Caco-2 (cell line): ENCODE data around the gene MCHR1. TPM values are rescaled to one million over a fixed set of nuclear protein-coding genes. Genes with fewer than 3 reads are reported as not detected.

Experiments used
- BruUV-seq: library from RNA; stranded (reverse); fragments of 400-500 nt; replicated peaks from 2 replicates; lab custom pipeline; 2021; lab: Mats Ljungman, UMichigan
- CTCF ChIA-PET: fragments of 300-600 bp; sonication (Branson Sonifier 250); formaldehyde crosslinking; loops from one replicate; lab custom pipeline; 2022; ENCODE audit warnings: antibody characterized with exemption; lab: Charles Lee
- POLR2A ChIA-PET: fragments of 300-600 bp; sonication (Branson Sonifier 250); formaldehyde crosslinking; loops from one replicate; lab custom pipeline; 2022; ENCODE audit warnings: antibody characterized with exemption; lab: Charles Lee
- DNase-seq, 2 experiments: peaks; one replicate each; pipeline versions ENCODE4 v3.0.0 to v3.0.0-alpha.2; 2020 to 2022
- H3K27me3 ChIP-seq: replicated peaks from 2 replicates; pipeline ENCODE4 v1.6.0; 2011; ENCODE audit warnings: low read length; ENCODE audit not compliant: control insufficient read depth, insufficient read depth
- H3K36me3 ChIP-seq: 2 replicates; pipeline ENCODE4 v1.5.1; 2011; ENCODE audit warnings: low read length; ENCODE audit not compliant: control insufficient read depth, insufficient read depth
- H3K4me1 ChIP-seq: fragments of 250-450 bp; sonication (Bioruptor Pico); 2 replicates; pipeline ENCODE4 v1.5.1; 2020; ENCODE audit warnings: mild to moderate bottlenecking
- H3K4me3 ChIP-seq: 2 replicates; pipeline ENCODE4 v1.5.1; 2011; ENCODE audit warnings: low read depth, mild to moderate bottlenecking, control low read depth, low read length
- H3K9me3 ChIP-seq: fragments of 250-450 bp; sonication (Bioruptor Pico); 2 replicates; pipeline ENCODE4 v1.5.1; 2020; ENCODE audit warnings: mild to moderate bottlenecking, moderate library complexity
- H3K27ac Mint-ChIP-seq: one replicate; pipeline ENCODE4 v1.8.0; 2022; ENCODE audit warnings: mixed read lengths; ENCODE audit not compliant: unreplicated experiment
- H3K27me3 Mint-ChIP-seq: one replicate; pipeline ENCODE4 v1.8.0; 2022; ENCODE audit warnings: mixed read lengths; ENCODE audit not compliant: insufficient read depth, unreplicated experiment
- H3K36me3 Mint-ChIP-seq: one replicate; pipeline ENCODE4 v1.8.0; 2022; ENCODE audit warnings: mild to moderate bottlenecking, mixed read lengths; ENCODE audit not compliant: insufficient read depth, unreplicated experiment
- H3K4me1 Mint-ChIP-seq: one replicate; pipeline ENCODE4 v1.8.0; 2022; ENCODE audit warnings: low read depth, mixed read lengths; ENCODE audit not compliant: unreplicated experiment
- H3K4me3 Mint-ChIP-seq: one replicate; pipeline ENCODE4 v1.8.0; 2022; ENCODE audit warnings: mild to moderate bottlenecking, moderate library complexity, mixed read lengths; ENCODE audit not compliant: unreplicated experiment
- H3K9me3 Mint-ChIP-seq: one replicate; pipeline ENCODE4 v1.8.0; 2022; ENCODE audit warnings: mixed read lengths; ENCODE audit not compliant: unreplicated experiment
- CTCF ChIP-seq, 2 experiments: fragments of 200-600 bp in 1 of 2; IDR thresholded peaks; 1 replicate in 1 of 2; 2 replicates in 1 of 2; pipeline versions ENCODE4 v1.5.1 to v1.8.0; 2011 to 2022; ENCODE audit warnings: antibody characterized with exemption in 1 of 2, control low read depth in 1 of 2, inconsistent platforms in 1 of 2, low read depth in 1 of 2, low read length in 1 of 2, mild to moderate bottlenecking in 1 of 2, moderate library complexity in 1 of 2; ENCODE audit not compliant: insufficient read depth in 1 of 2, severe bottlenecking in 1 of 2, unreplicated experiment in 1 of 2
- intact Hi-C: fragments of 100-400 bp; cut with micrococcal nuclease; formaldehyde crosslinking; loops from one replicate; pipeline ENCODE4 v1.10.0; 2022; ENCODE audit not compliant: unreplicated experiment
- total RNA-seq: library from RNA; stranded (reverse); gene quantifications from 2 replicates; pipeline ENCODE4 v1.2.3, GENCODE V29; 2022

The MCHR1 gene
- total RNA-seq, 1 experiment from 2014 or later: not detected

GRCh38 chr22:40660730-40661129, 18.6 kb upstream of the MCHR1 start:
- no peaks in the 10 kb centered on the region for H3K9me3 ChIP-seq
- Mint-ChIP-seq H3K4me3 (no peak overlapping the region), H3K27me3 (peaks cover 3% of the 10 kb centered on the region), H3K9me3 (no peaks in the 10 kb centered on the region), H3K27ac (no peak overlapping the region), H3K4me1 (no peaks in the 10 kb centered on the region), H3K36me3 (peaks cover 6% of the 10 kb centered on the region)
- no peaks in the 10 kb centered on the region for H3K36me3 ChIP-seq
- H3K27me3 ChIP-seq: no peaks in the 10 kb centered on the region
- no peak overlapping the region for H3K4me3 ChIP-seq
- no peaks in the 10 kb centered on the region for H3K4me1 ChIP-seq
- no peak for DNase-seq
- BruUV-seq: no TSS peak
- no peak for TF ChIP-seq CTCF (IDR thresholded peaks at IDR 0.05; ENCODE audit: insufficient read depth in 1 of 2, low read depth in 1 of 2, low read length in 1 of 2, severe bottlenecking in 1 of 2, unreplicated experiment in 1 of 2)
- intact Hi-C loops: no loop called here
- ChIA-PET POLR2A (no interaction called here), CTCF (no interaction called here)

- no peaks in the 10 kb centered on the region for H3K9me3 Mint-ChIP-seq
- H3K36me3 Mint-ChIP-seq: peaks cover 6% of the 10 kb centered on the region
- no peaks in the 10 kb centered on the region for H3K36me3 ChIP-seq
- no TSS peak for BruUV-seq
- H3K27me3 Mint-ChIP-seq: peaks cover 3% of the 10 kb centered on the region
- no peaks in the 10 kb centered on the region for H3K27me3 ChIP-seq
- no peak overlapping the region for H3K4me3 Mint-ChIP-seq
- no peak overlapping the region for H3K27ac Mint-ChIP-seq
- ChIA-PET CTCF (no interaction called here), POLR2A (interaction anchor here (0.6 kb wide), 1 partner anchor 9 kb away, joined by 10 read pairs; no protein-coding TSS in a partner anchor)
- no peak for TF ChIP-seq CTCF (IDR thresholded peaks at IDR 0.05; ENCODE audit: insufficient read depth in 1 of 2, low read depth in 1 of 2, low read length in 1 of 2, severe bottlenecking in 1 of 2, unreplicated experiment in 1 of 2)
- no peaks in the 10 kb centered on the region for H3K4me1 ChIP-seq
- DNase-seq: no peak
- no peaks in the 10 kb centered on the region for H3K4me1 Mint-ChIP-seq
- intact Hi-C loops: no loop called here
- no peak overlapping the region for H3K4me3 ChIP-seq
- H3K9me3 ChIP-seq: no peaks in the 10 kb centered on the region
Measured at GRCh38 chr22:40661671-40662070, 17.6 kb upstream of the MCHR1 start.

GRCh38 chr22:40665312-40665711, 14.0 kb upstream of the MCHR1 start:
- Mint-ChIP-seq H3K27ac (no peak overlapping the region), H3K36me3 (peaks cover 6% of the 10 kb centered on the region), H3K4me1 (peaks cover 6% of the 10 kb centered on the region), H3K9me3 (no peaks in the 10 kb centered on the region), H3K27me3 (no peaks in the 10 kb centered on the region), H3K4me3 (no peak overlapping the region)
- Histone ChIP-seq H3K36me3 (no peaks in the 10 kb centered on the region), H3K4me3 (no peak overlapping the region), H3K27me3 (no peaks in the 10 kb centered on the region), H3K4me1 (no peaks in the 10 kb centered on the region), H3K9me3 (no peaks in the 10 kb centered on the region)
- no TSS peak for BruUV-seq
- no peak for TF ChIP-seq CTCF (IDR thresholded peaks at IDR 0.05; ENCODE audit: insufficient read depth in 1 of 2, low read depth in 1 of 2, low read length in 1 of 2, severe bottlenecking in 1 of 2, unreplicated experiment in 1 of 2)
- ChIA-PET CTCF (no interaction called here), POLR2A (no interaction called here)
- no peak for DNase-seq
- intact Hi-C loops: no loop called here
